Progenitor cell of endocrine pancreas (in vitro differentiated cells): Measurements from ENCODE around the gene CST3. TPM values are rescaled to one million over a fixed set of nuclear protein-coding genes. Genes with fewer than 3 reads are reported as not detected.

Experiments used
- DNase-seq: peaks from one replicate; pipeline ENCODE4 v3.0.0; 2021; ENCODE audit warnings: low spot score; ENCODE audit not compliant: unreplicated experiment
- H3K27ac Mint-ChIP-seq: 2 replicates; pipeline ENCODE4 v1.8.0; 2021; ENCODE audit warnings: mild to moderate bottlenecking, moderate library complexity, mixed read lengths
- H3K27me3 Mint-ChIP-seq: 2 replicates; pipeline ENCODE4 v1.8.0; 2021; ENCODE audit warnings: mixed read lengths
- H3K36me3 Mint-ChIP-seq: 2 replicates; pipeline ENCODE4 v1.8.0; 2022; ENCODE audit warnings: mixed read lengths; ENCODE audit not compliant: insufficient read depth
- H3K4me1 Mint-ChIP-seq: 2 replicates; pipeline ENCODE4 v1.8.0; 2021; ENCODE audit warnings: low read depth, mixed read lengths
- H3K4me3 Mint-ChIP-seq: 2 replicates; pipeline ENCODE4 v1.8.0; 2021; ENCODE audit warnings: low read depth, mild to moderate bottlenecking, moderate library complexity, mixed read lengths
- H3K9me3 Mint-ChIP-seq: 2 replicates; pipeline ENCODE4 v1.8.0; 2021; ENCODE audit warnings: low read depth, mixed read lengths
- total RNA-seq: library from RNA; stranded (reverse); gene quantifications from 2 replicates; pipeline ENCODE4 v1.2.1, GENCODE V29; 2021
- TF ChIP-seq, protein P1 (sequence below): fragments of 200-600 bp; sonication (generic); IDR thresholded peaks from one replicate; pipeline ENCODE4 v1.5.0; 2021; ENCODE audit warnings: antibody characterized with exemption, mild to moderate bottlenecking; ENCODE audit not compliant: unreplicated experiment

Gene CST3
- total RNA-seq, 1 donor from 2014 or later = 257 TPM

DNA sequence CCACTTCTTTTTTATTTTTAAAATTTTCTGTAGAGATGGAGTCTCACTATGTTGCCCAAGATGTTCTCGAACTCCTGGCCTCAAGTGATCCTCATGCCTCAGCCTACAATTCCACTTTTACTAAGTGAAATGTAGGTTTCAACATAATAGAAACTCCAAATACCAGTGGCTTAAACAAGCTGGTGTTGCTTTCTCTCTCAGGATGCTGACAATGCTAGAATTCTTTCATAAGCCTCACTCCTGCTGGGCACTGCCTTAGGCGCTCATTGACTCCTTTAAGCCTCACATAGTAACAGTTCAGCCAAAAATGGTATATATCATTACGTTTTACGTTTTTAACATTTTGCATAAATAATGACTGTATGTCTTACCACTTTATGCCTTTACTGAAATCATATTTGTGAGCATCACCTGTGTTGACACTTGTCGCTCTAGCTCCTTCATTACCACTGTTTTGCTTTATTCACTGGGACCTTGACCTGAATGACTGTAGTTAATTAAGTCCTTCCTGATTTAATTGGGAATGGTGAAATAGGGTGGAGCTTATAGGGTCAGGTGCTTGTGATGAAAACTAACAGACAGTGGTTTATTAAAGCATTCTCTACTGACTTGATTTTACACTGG lies 28.2 kb downstream of the CST3 start:
- Mint-ChIP-seq H3K27me3 (peaks cover 19% of the 10 kb centered on the region), H3K27ac (no peak overlapping the region), H3K9me3 (no peaks in the 10 kb centered on the region), H3K4me1 (no peaks in the 10 kb centered on the region), H3K36me3 (no peaks in the 10 kb centered on the region), H3K4me3 (no peak overlapping the region)
- TF ChIP-seq, protein P1, sequence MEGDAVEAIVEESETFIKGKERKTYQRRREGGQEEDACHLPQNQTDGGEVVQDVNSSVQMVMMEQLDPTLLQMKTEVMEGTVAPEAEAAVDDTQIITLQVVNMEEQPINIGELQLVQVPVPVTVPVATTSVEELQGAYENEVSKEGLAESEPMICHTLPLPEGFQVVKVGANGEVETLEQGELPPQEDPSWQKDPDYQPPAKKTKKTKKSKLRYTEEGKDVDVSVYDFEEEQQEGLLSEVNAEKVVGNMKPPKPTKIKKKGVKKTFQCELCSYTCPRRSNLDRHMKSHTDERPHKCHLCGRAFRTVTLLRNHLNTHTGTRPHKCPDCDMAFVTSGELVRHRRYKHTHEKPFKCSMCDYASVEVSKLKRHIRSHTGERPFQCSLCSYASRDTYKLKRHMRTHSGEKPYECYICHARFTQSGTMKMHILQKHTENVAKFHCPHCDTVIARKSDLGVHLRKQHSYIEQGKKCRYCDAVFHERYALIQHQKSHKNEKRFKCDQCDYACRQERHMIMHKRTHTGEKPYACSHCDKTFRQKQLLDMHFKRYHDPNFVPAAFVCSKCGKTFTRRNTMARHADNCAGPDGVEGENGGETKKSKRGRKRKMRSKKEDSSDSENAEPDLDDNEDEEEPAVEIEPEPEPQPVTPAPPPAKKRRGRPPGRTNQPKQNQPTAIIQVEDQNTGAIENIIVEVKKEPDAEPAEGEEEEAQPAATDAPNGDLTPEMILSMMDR = no peak
- no peak for DNase-seq

DNA sequence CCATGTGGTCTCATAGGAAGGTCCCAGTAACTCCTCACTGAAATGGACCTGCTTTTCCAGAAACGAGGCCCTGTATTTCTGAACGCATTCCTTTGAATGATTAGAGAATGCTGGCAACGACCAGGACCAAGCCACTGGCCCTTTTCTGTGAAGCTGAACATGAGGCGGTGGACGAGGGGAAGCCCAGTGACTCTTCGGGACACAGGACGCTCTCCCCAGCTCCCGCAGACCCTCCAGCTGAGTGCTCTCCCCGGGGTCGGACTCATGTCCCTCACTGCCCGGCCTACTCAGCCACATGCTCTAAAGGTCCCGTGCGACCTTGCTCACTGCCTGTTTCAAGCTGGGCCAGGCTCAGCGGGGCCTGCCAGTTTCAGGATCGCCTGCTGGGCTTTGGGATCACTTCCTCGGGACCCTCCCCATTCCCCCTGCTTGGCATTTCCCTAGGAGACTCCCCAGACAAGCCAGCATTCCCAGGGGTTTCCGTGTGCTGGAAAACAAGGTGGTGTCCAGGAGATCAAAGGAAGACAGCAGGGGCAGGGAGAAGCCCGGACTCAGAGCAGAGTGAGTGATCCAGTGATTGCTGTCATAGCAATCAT lies 29.4 kb downstream of the CST3 start:
- H3K4me1 Mint-ChIP-seq = no peaks in the 10 kb centered on the region

DNA sequence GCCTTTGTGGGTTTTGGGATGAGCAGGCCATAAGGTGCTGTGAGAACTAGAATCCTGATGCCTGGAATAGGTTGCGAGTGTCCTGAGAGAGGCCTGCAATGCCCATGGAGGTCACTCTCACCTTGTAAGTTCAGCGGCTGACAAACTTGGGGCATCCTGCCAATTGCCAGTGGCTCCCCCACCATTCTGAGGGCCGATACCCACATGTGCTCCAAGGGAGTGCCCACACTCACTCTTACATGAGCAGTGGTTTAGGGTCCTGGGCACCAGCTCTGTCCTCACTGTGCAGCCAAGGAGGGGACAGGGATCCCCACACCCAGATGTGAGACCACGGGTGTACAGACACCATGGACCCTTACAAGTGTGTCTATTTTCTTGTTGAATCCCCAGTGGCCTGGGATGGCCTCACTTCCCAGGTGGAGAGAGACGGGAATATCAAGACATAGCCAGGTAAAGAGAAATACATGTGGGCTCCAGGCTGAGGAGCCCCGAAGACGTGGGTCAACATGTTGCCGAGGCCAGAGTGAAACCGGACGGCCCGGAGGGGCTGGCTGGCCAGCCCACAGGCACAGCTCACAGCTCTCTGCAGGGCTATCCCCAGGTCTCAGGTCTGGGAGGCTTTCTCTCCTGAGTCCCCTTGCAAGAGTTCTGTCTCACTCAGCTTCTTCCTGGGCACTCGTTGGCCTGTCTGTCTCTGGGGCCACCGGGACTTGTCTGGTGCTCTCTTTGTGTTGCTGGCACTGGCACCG lies 30.1 kb downstream of the CST3 start:
- Mint-ChIP-seq H3K4me1 (no peaks in the 10 kb centered on the region), H3K36me3 (no peaks in the 10 kb centered on the region), H3K27ac (no peak overlapping the region), H3K4me3 (no peak overlapping the region), H3K9me3 (no peaks in the 10 kb centered on the region), H3K27me3 (peaks cover 25% of the 10 kb centered on the region)
- TF ChIP-seq, protein P1 = no peak
- DNase-seq = no peak

More for the DNA sequence above, 29.4 kb downstream of the CST3 start:
- H3K27ac Mint-ChIP-seq = no peak overlapping the region
- no peak overlapping the region for H3K4me3 Mint-ChIP-seq
- H3K36me3 Mint-ChIP-seq = no peaks in the 10 kb centered on the region
- H3K9me3 Mint-ChIP-seq = no peaks in the 10 kb centered on the region
- DNase-seq = no peak
- TF ChIP-seq, protein P1 = no peak
- peaks cover 25% of the 10 kb centered on the region for H3K27me3 Mint-ChIP-seq

DNA sequence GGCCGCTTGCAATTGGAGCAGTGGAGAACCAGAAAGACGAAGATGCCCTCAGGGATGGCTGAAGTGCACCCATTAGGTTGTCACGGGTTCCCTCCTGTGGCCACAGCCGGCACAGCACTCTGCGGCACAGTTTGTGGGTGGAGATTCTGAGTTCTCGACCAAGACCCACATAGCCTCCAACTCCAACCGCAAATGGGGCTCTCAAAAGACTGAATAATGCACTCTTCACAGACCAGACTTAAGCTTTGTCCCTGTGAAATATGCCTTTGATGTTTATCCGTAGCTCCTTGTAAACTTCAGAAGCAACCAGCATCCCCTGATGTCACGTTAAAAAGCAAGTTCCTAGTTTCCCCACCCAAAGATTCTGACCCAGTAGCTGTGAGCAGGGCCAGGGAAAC lies 31.1 kb downstream of the CST3 start:
- no peak overlapping the region for H3K4me3 Mint-ChIP-seq
- no peaks in the 10 kb centered on the region for H3K4me1 Mint-ChIP-seq
- TF ChIP-seq, protein P1 = peak; percentile 91
- H3K27me3 Mint-ChIP-seq = peaks cover 25% of the 10 kb centered on the region
- DNase-seq = peak; percentile 75
- H3K9me3 Mint-ChIP-seq = no peaks in the 10 kb centered on the region
- H3K27ac Mint-ChIP-seq = no peak overlapping the region
- no peaks in the 10 kb centered on the region for H3K36me3 Mint-ChIP-seq

DNA sequence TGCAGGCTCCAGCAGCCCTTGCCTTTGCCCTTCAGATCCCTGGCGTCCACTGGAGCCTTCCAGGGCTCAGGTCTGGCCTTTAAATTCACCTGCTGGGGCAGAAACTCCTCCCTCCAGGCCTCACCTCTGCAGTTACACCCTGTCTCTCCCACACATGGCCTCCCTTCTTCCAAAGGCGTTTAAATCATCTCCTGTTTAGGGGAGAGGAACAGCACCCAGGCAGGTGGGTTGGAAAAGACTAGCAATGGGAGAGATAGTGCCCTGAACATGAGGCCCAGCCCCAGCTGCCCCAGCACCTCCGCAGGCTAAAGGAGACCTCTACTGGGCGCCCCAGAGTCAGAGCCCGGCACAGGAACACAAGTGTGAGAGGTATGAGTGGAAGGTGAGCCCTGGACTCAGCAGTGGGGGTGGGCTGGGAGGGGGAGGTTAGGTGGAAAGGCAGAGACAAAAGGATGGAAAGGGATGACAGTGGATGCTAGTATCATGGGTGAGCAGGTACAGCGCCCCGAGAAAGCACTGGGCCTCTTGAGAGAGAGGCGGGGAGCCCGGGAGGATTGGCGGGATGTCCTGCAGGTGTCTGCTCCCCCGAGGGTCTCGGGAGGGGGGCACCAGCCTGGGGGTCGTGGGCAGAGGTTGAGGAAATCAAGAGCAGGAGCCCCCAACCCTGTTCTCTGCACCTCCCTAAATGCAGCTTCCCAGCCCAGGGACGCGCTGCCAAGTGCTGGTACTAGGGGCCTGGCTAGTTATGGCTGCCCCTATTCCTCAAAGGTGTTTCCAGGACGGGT lies 31.7 kb downstream of the CST3 start, which contains the start of gene CST9:
Gene CST9 (minus strand): TSS at position 51 of the 785 bp plus-strand sequence. CDS start 53 bp downstream, outside the sequence.
- Mint-ChIP-seq H3K27ac (no peak within 1 kb of the TSS), H3K4me3 (no peak within 1 kb of the TSS), H3K4me1 (no peaks in the 10 kb centered on the region), H3K27me3 (peaks cover 22% of the 10 kb centered on the region), H3K36me3 (no peaks in the 10 kb centered on the region), H3K9me3 (no peaks in the 10 kb centered on the region)
- TF ChIP-seq, protein P1 = no peak
- no peak for DNase-seq
